ENCODE results near the gene LPO. TPM values are rescaled to one million over a fixed set of nuclear protein-coding genes. Genes with fewer than 3 reads are reported as not detected.

LPO gene
- total and polyA plus RNA-seq, 9 of the 15 experiments (the other 6 are each of a cell fraction or from before 2014, with no cell fraction given), result 0.07 to 0.11 TPM; not detected in 7

GRCh38 chr17:58269557-58270291 is 31.3 kb downstream of the LPO start (continued):
- TF ChIP-seq GMEB1 (CRISPR knock-in tag; IDR thresholded peaks at IDR 0.05) (no peak), RFX5 (IDR thresholded peaks at IDR 0.05; ENCODE audit: low read depth, low read length) (no peak), NCOA2 (IDR thresholded peaks at IDR 0.05; ENCODE audit: partially characterized antibody in 2 of 2) (no peak), POLR2AphosphoS5 (IDR thresholded peaks at IDR 0.05; ENCODE audit: control insufficient read depth, insufficient read depth, low read depth, low read length) (no peak), SRF (CRISPR knock-in tag; IDR thresholded peaks at IDR 0.05) (no peak), MXI1 (IDR thresholded peaks at IDR 0.05; ENCODE audit: low read depth, low read length) (no peak), ZNF277 (CRISPR knock-in tag; IDR thresholded peaks at IDR 0.05; ENCODE audit: borderline replicate concordance) (no peak)

All from K562 (cell line).